Liver (tissue), 9 donors: ENCODE data around the gene BTBD6. TPM values are rescaled to one million over a fixed set of nuclear protein-coding genes. Genes with fewer than 3 reads are reported as not detected.

Source experiments
- DNase-seq: peaks from one replicate; pipeline ENCODE4 v3.0.0-alpha.2; 2017; ENCODE audit warnings: low spot score
- H3K27ac ChIP-seq, 2 donors: one replicate each; pipeline ENCODE4 v1.7.0; 2013; ENCODE audit warnings: inconsistent platforms in 2 of 2, low read length in 2 of 2, control low read depth in 1 of 2, low read depth in 1 of 2, mild to moderate bottlenecking in 1 of 2
- H3K27me3 ChIP-seq, 4 donors: one replicate each; pipeline versions ENCODE4 v1.6.1 to v1.7.0; 2013; ENCODE audit warnings: low read length in 3 of 4, inconsistent platforms in 1 of 4, mild to moderate bottlenecking in 1 of 4, moderate library complexity in 1 of 4; ENCODE audit not compliant: control insufficient read depth in 4 of 4, insufficient read depth in 4 of 4
- H3K36me3 ChIP-seq, 4 donors: one replicate each; pipeline versions ENCODE4 v1.6.1 to v1.7.0; 2013; ENCODE audit warnings: low read length in 3 of 4, mild to moderate bottlenecking in 3 of 4, low read depth in 1 of 4, moderate library complexity in 1 of 4; ENCODE audit not compliant: control insufficient read depth in 4 of 4, insufficient read depth in 3 of 4
- H3K4me1 ChIP-seq, 4 donors: one replicate each; pipeline versions ENCODE4 v1.6.1 to v1.7.0; 2013; ENCODE audit warnings: low read length in 3 of 4, mild to moderate bottlenecking in 3 of 4, moderate library complexity in 1 of 4; ENCODE audit not compliant: control insufficient read depth in 4 of 4, insufficient read depth in 4 of 4
- H3K4me3 ChIP-seq, 3 donors: one replicate each; pipeline versions ENCODE4 v1.6.1 to v1.7.0; 2013; ENCODE audit warnings: low read length in 3 of 3, control low read depth in 1 of 3, low read depth in 1 of 3, mild to moderate bottlenecking in 1 of 3
- H3K9ac ChIP-seq, 2 donors: one replicate each; pipeline ENCODE4 v1.7.0; 2013; ENCODE audit warnings: low read length in 2 of 2, mild to moderate bottlenecking in 2 of 2, moderate library complexity in 2 of 2, control low read depth in 1 of 2, low read depth in 1 of 2
- H3K9me3 ChIP-seq, 4 donors: one replicate each; pipeline versions ENCODE4 v1.6.1 to v1.7.0; 2013; ENCODE audit warnings: low read length in 3 of 4; ENCODE audit not compliant: control insufficient read depth in 4 of 4
- CTCF ChIP-seq: fragments of 150-350 bp; IDR thresholded peaks from 2 replicates; pipeline ENCODE4 v1.5.1; 2017; ENCODE audit warnings: improper control_type of control experiment, low read depth, low read length; ENCODE audit not compliant: missing input control
- EGR1 ChIP-seq, 2 donors: IDR thresholded peaks; 2 replicates each; pipeline ENCODE4 v1.6.1; 2016 to 2018; ENCODE audit warnings: antibody characterized with exemption in 2 of 2, low read depth in 2 of 2
- FOXA1 ChIP-seq: IDR thresholded peaks from 2 replicates; pipeline ENCODE4 v1.6.1; 2016; ENCODE audit warnings: antibody characterized with exemption
- GABPA ChIP-seq, 2 donors: IDR thresholded peaks in 1 of 2; conservative IDR thresholded peaks in 1 of 2; 2 replicates each; pipeline ENCODE4 v1.6.1; 2016; ENCODE audit warnings: antibody characterized with exemption in 2 of 2, mild to moderate bottlenecking in 1 of 2, moderate library complexity in 1 of 2
- HNF4G ChIP-seq: IDR thresholded peaks from 2 replicates; pipeline ENCODE4 v1.6.1; 2016; ENCODE audit warnings: antibody characterized with exemption
- JUND ChIP-seq, 2 donors: IDR thresholded peaks; 2 replicates each; pipeline ENCODE4 v1.6.1; 2016; ENCODE audit warnings: antibody characterized with exemption in 2 of 2
- NR2F2 ChIP-seq: IDR thresholded peaks from 2 replicates; pipeline ENCODE4 v1.6.1; 2016; ENCODE audit warnings: antibody characterized with exemption
- RXRA ChIP-seq, 2 donors: IDR thresholded peaks; 2 replicates each; pipeline ENCODE4 v1.6.1; 2017 to 2018; ENCODE audit warnings: antibody characterized with exemption in 2 of 2, mild to moderate bottlenecking in 1 of 2
- SP1 ChIP-seq: IDR thresholded peaks from 2 replicates; pipeline ENCODE4 v1.6.1; 2018; ENCODE audit warnings: antibody characterized with exemption, mild to moderate bottlenecking
- TAF1 ChIP-seq: conservative IDR thresholded peaks from 2 replicates; pipeline ENCODE4 v1.6.1; 2016; ENCODE audit warnings: antibody characterized with exemption, mild to moderate bottlenecking
- YY1 ChIP-seq: IDR thresholded peaks from 2 replicates; pipeline ENCODE4 v1.6.1; 2016; ENCODE audit warnings: antibody characterized with exemption, mild to moderate bottlenecking
- WGBS: extraction: QIAGEN DNeasy Blood & Tissue Kit; methylation state at CpG from one replicate; pipeline ENCODE4 v1.1.7; 2013; 5-methylcytosine and 5-hydroxymethylcytosine counted together
- polyA plus RNA-seq, 2 donors: library from polyadenylated mRNA; stranded (reverse) in 1 of 2; unstranded in 1 of 2; fragments of 200-250 nt in 1 of 2; fragments of >200 nt in 1 of 2; fragmentation: Nextera tagmentation in 1 of 2; extraction: Ambion mirVana in 1 of 2; gene quantifications; one replicate each; pipeline versions ENCODE4 v1.2.1 to v1.2.3, GENCODE V29; 2013 to 2015
- total RNA-seq, 2 donors: library from RNA; depleted of rRNA; stranded (reverse); fragments of >200 nt; gene quantifications; one replicate each; pipeline ENCODE4 v1.2.3, GENCODE V29; 2014
- TF ChIP-seq, protein P1 (sequence below): IDR thresholded peaks from 2 replicates; pipeline ENCODE4 v1.6.1; 2016; ENCODE audit warnings: antibody characterized with exemption, mild to moderate bottlenecking
- TF ChIP-seq, protein P2 (sequence below): IDR thresholded peaks from 2 replicates; pipeline ENCODE4 v1.6.1; 2016; ENCODE audit warnings: antibody characterized with exemption
- TF ChIP-seq, protein P3 (sequence below): IDR thresholded peaks from 2 replicates; pipeline ENCODE4 v1.6.1; 2016; ENCODE audit warnings: antibody characterized with exemption
- donor health status: healthy.
- donor health status: healthy.
- donor health status: healthy.
- donor health status: healthy.
- donor health status: healthy.

Gene BTBD6
- total and polyA plus RNA-seq, 4 donors: 5.8 to 18.1 (median 16.7) TPM

GRCh38 chr14:105206873-105207272 lies 41.5 kb upstream of the BTBD6 start:
- TF ChIP-seq CTCF (no peak), RXRA (IDR thresholded peaks at IDR 0.05) (no peak), FOXA1 (no peak), GABPA (IDR thresholded peaks at IDR 0.05 in 1 of 2, conservative IDR thresholded peaks at IDR 0.05 in 1 of 2) (no peak), JUND (IDR thresholded peaks at IDR 0.05) (no peak), YY1 (no peak), TAF1 (no peak), HNF4G (no peak), SP1 (no peak), EGR1 (IDR thresholded peaks at IDR 0.05; ENCODE audit: low read depth in 2 of 2) (no peak), NR2F2 (no peak)
- TF ChIP-seq, protein P1, sequence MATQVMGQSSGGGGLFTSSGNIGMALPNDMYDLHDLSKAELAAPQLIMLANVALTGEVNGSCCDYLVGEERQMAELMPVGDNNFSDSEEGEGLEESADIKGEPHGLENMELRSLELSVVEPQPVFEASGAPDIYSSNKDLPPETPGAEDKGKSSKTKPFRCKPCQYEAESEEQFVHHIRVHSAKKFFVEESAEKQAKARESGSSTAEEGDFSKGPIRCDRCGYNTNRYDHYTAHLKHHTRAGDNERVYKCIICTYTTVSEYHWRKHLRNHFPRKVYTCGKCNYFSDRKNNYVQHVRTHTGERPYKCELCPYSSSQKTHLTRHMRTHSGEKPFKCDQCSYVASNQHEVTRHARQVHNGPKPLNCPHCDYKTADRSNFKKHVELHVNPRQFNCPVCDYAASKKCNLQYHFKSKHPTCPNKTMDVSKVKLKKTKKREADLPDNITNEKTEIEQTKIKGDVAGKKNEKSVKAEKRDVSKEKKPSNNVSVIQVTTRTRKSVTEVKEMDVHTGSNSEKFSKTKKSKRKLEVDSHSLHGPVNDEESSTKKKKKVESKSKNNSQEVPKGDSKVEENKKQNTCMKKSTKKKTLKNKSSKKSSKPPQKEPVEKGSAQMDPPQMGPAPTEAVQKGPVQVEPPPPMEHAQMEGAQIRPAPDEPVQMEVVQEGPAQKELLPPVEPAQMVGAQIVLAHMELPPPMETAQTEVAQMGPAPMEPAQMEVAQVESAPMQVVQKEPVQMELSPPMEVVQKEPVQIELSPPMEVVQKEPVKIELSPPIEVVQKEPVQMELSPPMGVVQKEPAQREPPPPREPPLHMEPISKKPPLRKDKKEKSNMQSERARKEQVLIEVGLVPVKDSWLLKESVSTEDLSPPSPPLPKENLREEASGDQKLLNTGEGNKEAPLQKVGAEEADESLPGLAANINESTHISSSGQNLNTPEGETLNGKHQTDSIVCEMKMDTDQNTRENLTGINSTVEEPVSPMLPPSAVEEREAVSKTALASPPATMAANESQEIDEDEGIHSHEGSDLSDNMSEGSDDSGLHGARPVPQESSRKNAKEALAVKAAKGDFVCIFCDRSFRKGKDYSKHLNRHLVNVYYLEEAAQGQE: no peak
- TF ChIP-seq, protein P2, sequence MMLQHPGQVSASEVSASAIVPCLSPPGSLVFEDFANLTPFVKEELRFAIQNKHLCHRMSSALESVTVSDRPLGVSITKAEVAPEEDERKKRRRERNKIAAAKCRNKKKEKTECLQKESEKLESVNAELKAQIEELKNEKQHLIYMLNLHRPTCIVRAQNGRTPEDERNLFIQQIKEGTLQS: no peak
- TF ChIP-seq, protein P3, sequence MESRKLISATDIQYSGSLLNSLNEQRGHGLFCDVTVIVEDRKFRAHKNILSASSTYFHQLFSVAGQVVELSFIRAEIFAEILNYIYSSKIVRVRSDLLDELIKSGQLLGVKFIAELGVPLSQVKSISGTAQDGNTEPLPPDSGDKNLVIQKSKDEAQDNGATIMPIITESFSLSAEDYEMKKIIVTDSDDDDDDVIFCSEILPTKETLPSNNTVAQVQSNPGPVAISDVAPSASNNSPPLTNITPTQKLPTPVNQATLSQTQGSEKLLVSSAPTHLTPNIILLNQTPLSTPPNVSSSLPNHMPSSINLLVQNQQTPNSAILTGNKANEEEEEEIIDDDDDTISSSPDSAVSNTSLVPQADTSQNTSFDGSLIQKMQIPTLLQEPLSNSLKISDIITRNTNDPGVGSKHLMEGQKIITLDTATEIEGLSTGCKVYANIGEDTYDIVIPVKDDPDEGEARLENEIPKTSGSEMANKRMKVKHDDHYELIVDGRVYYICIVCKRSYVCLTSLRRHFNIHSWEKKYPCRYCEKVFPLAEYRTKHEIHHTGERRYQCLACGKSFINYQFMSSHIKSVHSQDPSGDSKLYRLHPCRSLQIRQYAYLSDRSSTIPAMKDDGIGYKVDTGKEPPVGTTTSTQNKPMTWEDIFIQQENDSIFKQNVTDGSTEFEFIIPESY: no peak
- Histone ChIP-seq H3K27me3 (no peaks in the 10 kb centered on the region), H3K27ac (no peak overlapping the region), H3K36me3 (peaks cover 0 to 10% (median 2%) of the 10 kb centered on the region in 4 donors), H3K4me1 (peaks cover 12 to 29% (median 23%) of the 10 kb centered on the region in 4 donors), H3K9ac (no peak overlapping the region), H3K9me3 (no peaks in the 10 kb centered on the region), H3K4me3 (no peak overlapping the region)
- DNase-seq: no peak
- WGBS: 50% methylated on average over 5 of the region's 5 CpGs

DNA sequence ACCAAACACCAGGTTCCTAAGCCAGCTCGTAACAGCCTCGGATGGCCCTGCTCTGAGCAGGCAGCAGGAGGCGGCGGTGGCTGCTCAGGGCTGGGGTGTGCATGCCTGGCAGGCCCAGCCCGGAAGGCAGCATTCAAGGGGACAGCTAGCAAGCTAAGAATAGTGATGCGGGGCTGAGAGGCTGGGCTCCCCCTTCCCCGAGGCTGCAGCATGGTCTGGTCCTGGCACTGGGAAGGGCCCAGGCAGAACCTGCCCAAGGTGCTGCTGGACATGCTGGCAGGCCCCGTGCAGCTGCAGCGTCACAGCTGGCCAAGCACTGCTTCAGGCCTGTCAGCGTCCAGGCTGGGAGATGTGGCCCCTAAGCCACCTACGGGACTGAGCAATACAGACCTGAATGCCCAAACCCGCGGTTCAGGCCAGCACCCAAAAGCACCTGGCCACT lies 40.9 kb upstream of the BTBD6 start:
- DNase-seq: no peak
- no peak for TF ChIP-seq CTCF
- no peak for TF ChIP-seq TAF1
- TF ChIP-seq SP1: no peak
- no peak overlapping the region for H3K9ac ChIP-seq

More for the DNA sequence above, 40.9 kb upstream of the BTBD6 start:
- Histone ChIP-seq H3K4me1 (peaks cover 12 to 29% (median 23%) of the 10 kb centered on the region in 4 donors), H3K4me3 (no peak overlapping the region), H3K27me3 (no peaks in the 10 kb centered on the region), H3K27ac (no peak overlapping the region), H3K9me3 (no peaks in the 10 kb centered on the region), H3K36me3 (peaks cover 0 to 13% (median 2%) of the 10 kb centered on the region in 4 donors)
- 89% methylated on average over 13 of the region's 13 CpGs for WGBS
